Measurements from ENCODE around the gene CLOCK.

DNA sequence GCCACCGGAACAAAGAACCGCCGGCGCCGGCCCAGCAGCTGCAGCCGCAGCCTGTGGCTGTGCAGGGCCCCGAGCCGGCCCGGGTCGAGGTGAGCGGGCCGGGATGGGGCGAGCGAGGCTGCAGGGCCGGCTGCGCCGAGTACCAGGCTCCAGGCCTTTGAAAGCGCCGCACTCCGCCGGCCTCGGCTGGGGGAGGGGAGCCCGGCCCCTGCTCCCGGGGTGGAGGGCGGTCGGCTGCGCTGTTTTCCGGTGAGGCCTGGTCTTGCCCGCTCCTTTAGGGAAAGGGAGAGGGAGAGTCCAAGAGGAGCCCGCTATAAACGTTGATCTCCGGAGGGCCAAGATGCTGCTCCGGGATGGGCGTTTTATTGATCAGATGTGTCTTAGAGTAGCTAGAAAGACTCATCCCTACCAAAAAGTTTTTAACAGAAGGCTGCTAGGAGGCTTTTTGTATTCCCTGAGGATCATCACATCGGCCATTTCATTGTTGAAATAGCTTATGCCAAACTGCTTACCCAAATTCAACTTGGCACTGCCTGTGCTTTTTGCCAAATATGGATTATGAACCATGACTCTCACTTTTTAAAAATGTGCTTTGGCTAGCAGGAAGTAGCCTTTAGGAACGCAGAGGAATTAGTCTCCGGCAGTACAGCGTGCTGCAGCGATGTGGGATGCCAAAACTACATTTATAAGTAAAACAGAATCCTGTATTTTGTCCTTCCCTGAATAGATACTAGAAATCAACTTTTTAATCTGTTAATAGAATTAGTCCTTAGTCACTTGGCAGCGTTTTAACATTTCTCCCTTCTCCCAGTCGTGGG is 150.2 kb downstream of the CLOCK start:
- TF ChIP-seq, protein P1, sequence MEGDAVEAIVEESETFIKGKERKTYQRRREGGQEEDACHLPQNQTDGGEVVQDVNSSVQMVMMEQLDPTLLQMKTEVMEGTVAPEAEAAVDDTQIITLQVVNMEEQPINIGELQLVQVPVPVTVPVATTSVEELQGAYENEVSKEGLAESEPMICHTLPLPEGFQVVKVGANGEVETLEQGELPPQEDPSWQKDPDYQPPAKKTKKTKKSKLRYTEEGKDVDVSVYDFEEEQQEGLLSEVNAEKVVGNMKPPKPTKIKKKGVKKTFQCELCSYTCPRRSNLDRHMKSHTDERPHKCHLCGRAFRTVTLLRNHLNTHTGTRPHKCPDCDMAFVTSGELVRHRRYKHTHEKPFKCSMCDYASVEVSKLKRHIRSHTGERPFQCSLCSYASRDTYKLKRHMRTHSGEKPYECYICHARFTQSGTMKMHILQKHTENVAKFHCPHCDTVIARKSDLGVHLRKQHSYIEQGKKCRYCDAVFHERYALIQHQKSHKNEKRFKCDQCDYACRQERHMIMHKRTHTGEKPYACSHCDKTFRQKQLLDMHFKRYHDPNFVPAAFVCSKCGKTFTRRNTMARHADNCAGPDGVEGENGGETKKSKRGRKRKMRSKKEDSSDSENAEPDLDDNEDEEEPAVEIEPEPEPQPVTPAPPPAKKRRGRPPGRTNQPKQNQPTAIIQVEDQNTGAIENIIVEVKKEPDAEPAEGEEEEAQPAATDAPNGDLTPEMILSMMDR (IDR thresholded peaks at IDR 0.05 in 4 of 5, conservative IDR thresholded peaks at IDR 0.05 in 1 of 5), result no peak
- no peak for TF ChIP-seq POLR2A (IDR thresholded peaks at IDR 0.05)
